Left renal pelvis (tissue), 4 donors: ENCODE data around the gene ACTN1. TPM values are rescaled to one million over a fixed set of nuclear protein-coding genes. Genes with fewer than 3 reads are reported as not detected.

Source experiments
- DNase-seq, 4 donors: peaks; one replicate each; pipeline ENCODE4 v3.0.0-alpha.2; 2013; ENCODE audit warnings: low read depth in 4 of 4, low spot score in 3 of 4
- polyA plus RNA-seq, 4 donors: library from polyadenylated mRNA; unstranded; fragments of 120-200 nt; gene quantifications; one replicate each; pipeline ENCODE4 v1.2.1, GENCODE V29; 2013; ENCODE audit not compliant: insufficient read length in 4 of 4

The ACTN1 gene
- polyA plus RNA-seq, 4 donors, result 69.9 to 89.5 (median 78.2) TPM

- DNase-seq, result no peak
These were observed 27.1 kb downstream of the ACTN1 start for GRCh38 chr14:68951800-68952530.

- DNase-seq, result no peak
These were observed 27.9 kb downstream of the ACTN1 start for GRCh38 chr14:68951035-68951797.

DNA sequence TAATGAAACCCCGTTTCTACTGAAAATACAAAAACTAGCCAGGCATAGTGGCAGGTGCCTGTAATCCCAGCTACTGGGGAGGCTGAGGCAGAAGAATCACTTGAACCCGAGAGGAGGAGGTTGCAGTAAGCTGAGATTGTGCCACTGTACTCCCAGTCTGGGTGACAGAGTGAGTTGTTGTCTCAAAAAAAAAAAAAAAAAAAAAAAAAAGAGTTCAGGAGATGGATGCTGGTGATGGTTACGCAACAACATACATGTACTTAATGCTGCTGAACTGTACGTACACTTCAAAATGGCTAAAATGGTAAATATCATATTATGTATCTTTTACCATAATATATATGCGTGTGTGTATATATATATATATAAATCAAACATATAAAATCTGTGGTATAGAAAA is 29.0 kb downstream of the ACTN1 start:
- no peak for DNase-seq

GRCh38 chr14:68949601-68949965 is 29.5 kb downstream of the ACTN1 start:
- no peak for DNase-seq

- DNase-seq, result no peak
These were observed 30.2 kb downstream of the ACTN1 start for GRCh38 chr14:68948686-68949600.

GRCh38 chr14:68947802-68948201 is 31.3 kb downstream of the ACTN1 start:
- DNase-seq, result no peak

DNA sequence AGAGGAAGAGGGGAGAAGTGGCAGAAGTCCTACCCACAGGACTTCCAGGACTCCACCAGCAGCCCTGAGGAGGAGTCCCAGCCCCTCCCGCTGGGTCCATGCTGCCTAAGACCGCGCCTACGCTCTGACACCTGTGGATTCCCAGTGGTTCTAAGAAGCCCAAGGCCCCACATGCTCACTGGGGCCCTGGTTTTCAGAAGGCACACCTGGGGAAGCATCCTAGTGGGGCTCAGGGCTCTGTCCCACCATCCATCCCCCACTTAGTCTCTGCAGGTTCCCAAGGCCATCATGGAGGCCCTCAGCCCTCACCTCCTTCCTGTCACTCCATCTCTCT is 32.6 kb downstream of the ACTN1 start:
- no peak for DNase-seq

GRCh38 chr14:68945585-68946488 is 33.3 kb downstream of the ACTN1 start:
- DNase-seq, result no peak

- no peak for DNase-seq
These were observed 33.9 kb downstream of the ACTN1 start for GRCh38 chr14:68945190-68945584.

DNA sequence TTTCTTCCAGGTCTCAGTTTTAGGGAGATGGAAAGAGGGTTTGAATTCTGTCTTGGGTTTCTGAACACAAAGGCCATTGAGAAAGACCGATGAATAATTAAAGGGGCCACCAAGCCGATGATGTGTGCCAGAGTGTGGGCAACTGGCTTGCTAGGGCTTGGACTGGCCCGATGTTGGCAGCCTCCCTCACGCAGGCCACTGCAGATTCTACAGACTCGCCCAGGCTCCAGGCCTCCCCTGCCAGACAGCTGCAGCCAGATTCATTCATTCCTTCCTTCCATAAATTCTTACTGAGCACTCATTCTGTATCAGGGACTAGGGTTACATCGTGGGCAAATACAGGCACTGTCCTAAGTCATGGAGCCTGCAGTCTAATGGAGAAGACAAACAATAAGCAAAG is 34.9 kb downstream of the ACTN1 start:
- no peak for DNase-seq

- no peak for DNase-seq
These were observed 36.0 kb downstream of the ACTN1 start for GRCh38 chr14:68943107-68943506.

DNA sequence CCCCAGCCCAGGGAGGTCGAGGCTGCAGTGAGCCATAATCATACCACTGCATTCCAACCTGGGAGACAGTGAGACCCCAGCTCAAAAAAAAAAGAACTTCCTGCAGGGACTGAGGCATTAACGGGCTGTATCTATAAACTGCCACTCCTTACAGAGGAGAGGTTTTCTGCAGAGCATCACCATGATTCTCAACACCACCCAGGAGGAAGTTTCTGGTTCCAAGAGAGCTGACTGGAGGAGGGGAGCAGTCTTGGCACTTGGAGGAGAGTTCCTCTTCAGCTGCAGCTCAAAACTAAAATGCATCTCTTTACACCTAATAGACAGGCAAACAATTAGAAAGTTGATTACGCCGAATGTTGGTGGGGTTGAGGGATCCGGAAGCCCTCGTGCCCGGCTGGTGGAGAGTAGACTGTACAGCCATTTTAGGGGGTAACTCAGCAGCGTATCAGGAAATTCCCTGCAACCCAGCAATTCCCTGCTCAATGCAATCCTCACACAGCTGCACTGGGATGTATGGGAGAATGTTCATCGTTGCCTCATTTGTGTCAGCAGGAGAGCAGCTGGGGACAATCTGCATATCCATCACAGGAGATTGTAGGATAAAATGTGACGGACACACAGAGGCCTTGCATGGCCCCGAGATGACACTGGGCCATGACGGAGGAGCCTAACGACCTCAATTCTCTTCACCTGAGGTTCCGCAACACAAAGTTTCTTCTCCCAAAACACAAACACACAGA is 36.6 kb downstream of the ACTN1 start:
- DNase-seq, result no peak

GRCh38 chr14:68941820-68942219 is 37.3 kb downstream of the ACTN1 start:
- DNase-seq, result no peak

- DNase-seq, result no peak
These were observed 38.4 kb downstream of the ACTN1 start for GRCh38 chr14:68940614-68941185.

- DNase-seq, result peak; percentile 54 to 73 (median 62)
These were observed 39.0 kb downstream of the ACTN1 start for GRCh38 chr14:68939893-68940613.

DNA sequence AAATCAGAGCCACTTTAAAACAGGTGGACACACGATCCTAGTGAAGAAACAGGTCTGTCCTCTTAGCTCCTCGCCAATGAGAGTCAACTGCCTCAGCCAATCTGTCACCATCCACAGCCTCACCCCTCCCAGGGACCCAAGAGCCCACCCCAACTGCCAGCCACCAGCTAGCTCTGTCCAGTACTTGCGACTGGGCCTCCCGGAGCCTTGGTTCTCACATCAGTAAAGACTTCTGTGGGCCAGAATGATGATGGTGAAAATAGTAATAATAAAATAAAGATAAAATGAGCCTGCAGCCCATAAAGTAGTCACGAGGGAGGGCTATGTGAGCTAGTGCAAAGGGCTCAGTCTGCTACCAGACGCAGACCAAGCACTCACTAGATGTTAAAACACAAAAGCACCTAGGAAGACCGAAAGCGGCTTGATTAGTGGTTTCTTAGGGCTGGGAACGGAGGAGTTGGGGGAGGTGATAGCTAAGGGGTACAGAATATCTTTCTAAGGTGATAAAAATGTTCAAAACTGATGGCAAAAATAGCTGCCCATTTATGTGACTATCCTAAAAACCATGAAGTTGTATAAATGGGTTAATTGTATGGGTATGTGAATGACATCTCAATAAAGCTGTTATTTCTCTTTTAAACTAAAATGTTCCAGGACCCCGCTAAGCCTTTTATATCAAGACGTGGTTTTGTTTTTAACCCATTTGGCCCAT is 39.8 kb downstream of the ACTN1 start:
- DNase-seq, result no peak

DNA sequence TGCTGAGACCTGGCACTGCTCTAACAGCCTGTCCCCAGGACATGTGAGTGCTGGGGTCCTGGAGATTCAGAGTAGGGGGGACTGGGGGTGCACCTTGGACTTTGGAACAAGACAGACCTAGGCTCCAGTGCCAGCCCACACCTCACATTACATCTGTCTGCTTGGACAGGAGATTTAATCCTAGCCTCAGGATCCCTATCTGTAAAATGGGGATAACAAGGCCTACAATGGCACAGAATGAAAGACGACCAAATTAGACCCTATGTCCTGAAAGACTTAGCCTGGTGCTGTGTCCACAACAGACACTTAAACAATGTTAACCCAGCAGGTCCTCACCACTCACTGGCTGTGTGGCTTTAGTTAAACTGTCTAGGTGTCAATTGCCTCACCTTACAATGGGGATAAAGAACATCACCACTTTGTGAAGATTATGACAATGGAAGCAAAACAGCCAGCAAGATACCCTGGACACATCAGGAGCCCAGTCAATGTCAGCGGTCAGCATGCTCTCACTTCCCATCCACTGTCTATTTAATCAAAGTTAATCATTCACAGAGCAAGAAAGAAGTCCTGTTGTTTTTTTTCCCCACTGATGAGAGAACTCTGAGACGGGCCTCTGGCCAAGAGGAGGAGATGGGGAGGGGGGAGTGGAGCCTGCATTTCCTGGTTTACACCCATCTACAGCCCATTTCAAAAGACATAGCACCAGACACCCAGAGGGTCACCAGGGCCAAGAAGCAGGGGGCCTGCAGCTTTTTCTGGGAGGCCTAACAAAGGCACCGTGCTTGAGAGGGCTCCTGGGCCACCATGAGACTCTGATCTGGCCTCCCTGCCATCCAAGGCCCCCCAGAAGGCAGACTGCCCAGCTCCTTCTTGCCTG is 40.6 kb downstream of the ACTN1 start:
- no peak for DNase-seq
